GM19397 (cell line): ENCODE data around the gene NUDT1.

Experiments used
- ATAC-seq: cut with Tn5 transposase; IDR thresholded peaks from one replicate; pipeline ENCODE4 v1.9.1; 2021; ENCODE audit warnings: mild to moderate bottlenecking, moderate library complexity; ENCODE audit not compliant: unreplicated experiment

Gene NUDT1

GRCh38 chr7:2204446-2204845 is 37.6 kb upstream of the NUDT1 start:
- ATAC-seq = no peak

- ATAC-seq = no peak
Measured at GRCh38 chr7:2205036-2205780, 36.8 kb upstream of the NUDT1 start.

GRCh38 chr7:2208712-2209111 is 33.3 kb upstream of the NUDT1 start:
- ATAC-seq = no peak

- peak; percentile 58 for ATAC-seq
Measured at GRCh38 chr7:2209146-2209960, 32.7 kb upstream of the NUDT1 start.

- peak; percentile 6 for ATAC-seq
Measured at GRCh38 chr7:2209961-2210323, 32.1 kb upstream of the NUDT1 start.

GRCh38 chr7:2210551-2211258 is 31.3 kb upstream of the NUDT1 start:
- ATAC-seq = no peak

GRCh38 chr7:2211259-2211880 is 30.7 kb upstream of the NUDT1 start:
- no peak for ATAC-seq

GRCh38 chr7:2211926-2212325 is 30.1 kb upstream of the NUDT1 start:
- ATAC-seq = no peak

GRCh38 chr7:2212906-2213305 is 29.1 kb upstream of the NUDT1 start:
- no peak for ATAC-seq

GRCh38 chr7:2213551-2214215 is 28.3 kb upstream of the NUDT1 start:
- ATAC-seq = no peak

GRCh38 chr7:2214636-2215035 is 27.4 kb upstream of the NUDT1 start:
- no peak for ATAC-seq

GRCh38 chr7:2215851-2216250 is 26.2 kb upstream of the NUDT1 start:
- no peak for ATAC-seq

GRCh38 chr7:2217206-2217605 is 24.8 kb upstream of the NUDT1 start:
- no peak for ATAC-seq

- ATAC-seq = no peak
Measured at GRCh38 chr7:2217716-2218443, 24.1 kb upstream of the NUDT1 start.

- no peak for ATAC-seq
Measured at GRCh38 chr7:2218444-2218785, 23.6 kb upstream of the NUDT1 start.

GRCh38 chr7:2219136-2219535 is 22.9 kb upstream of the NUDT1 start:
- ATAC-seq = no peak

GRCh38 chr7:2219606-2220005 is 22.4 kb upstream of the NUDT1 start:
- ATAC-seq = no peak

GRCh38 chr7:2220030-2220429 is 22.0 kb upstream of the NUDT1 start:
- no peak for ATAC-seq

- ATAC-seq = no peak
Measured at GRCh38 chr7:2220506-2220905, 21.5 kb upstream of the NUDT1 start.

GRCh38 chr7:2220954-2221353 is 21.1 kb upstream of the NUDT1 start:
- no peak for ATAC-seq
